DOHH2 (cell line): ENCODE measurements around the gene SLC25A13.

Experiments
- EZH2phosphoT487 ChIP-seq: fragments of 200-600 bp; sonication (generic); IDR thresholded peaks from 2 replicates; pipeline ENCODE4 v1.6.1; 2017; ENCODE audit warnings: borderline replicate concordance, mild to moderate bottlenecking, antibody characterized with exemption, low read length, moderate library complexity, mixed read lengths
- TF ChIP-seq, protein P1 (sequence below): fragments of 200-600 bp; sonication (generic); IDR thresholded peaks from one replicate; pipeline ENCODE4 v1.5.1; 2014; ENCODE audit warnings: antibody characterized with exemption, mild to moderate bottlenecking, low read depth, low read length; ENCODE audit not compliant: poor library complexity, severe bottlenecking

DNA sequence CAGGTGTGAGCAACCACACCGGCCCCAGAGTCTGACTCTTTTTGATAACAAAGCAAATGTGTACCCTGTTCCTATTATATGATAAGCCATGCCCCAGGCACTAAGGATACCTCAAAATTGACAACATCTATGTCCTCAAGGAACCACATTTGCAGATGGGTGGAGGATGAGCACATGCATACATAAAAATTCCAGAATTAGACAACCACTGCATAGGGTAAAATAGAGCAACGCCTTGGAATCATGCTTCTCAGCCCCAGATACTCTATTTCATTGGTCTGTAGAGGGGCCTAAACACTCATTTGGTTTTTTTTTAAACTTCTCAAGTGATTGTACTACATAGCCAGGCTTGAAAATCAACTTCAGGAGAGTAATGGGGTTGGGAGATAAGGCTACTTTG is 78.7 kb downstream of the SLC25A13 start:
- TF ChIP-seq, protein P1, sequence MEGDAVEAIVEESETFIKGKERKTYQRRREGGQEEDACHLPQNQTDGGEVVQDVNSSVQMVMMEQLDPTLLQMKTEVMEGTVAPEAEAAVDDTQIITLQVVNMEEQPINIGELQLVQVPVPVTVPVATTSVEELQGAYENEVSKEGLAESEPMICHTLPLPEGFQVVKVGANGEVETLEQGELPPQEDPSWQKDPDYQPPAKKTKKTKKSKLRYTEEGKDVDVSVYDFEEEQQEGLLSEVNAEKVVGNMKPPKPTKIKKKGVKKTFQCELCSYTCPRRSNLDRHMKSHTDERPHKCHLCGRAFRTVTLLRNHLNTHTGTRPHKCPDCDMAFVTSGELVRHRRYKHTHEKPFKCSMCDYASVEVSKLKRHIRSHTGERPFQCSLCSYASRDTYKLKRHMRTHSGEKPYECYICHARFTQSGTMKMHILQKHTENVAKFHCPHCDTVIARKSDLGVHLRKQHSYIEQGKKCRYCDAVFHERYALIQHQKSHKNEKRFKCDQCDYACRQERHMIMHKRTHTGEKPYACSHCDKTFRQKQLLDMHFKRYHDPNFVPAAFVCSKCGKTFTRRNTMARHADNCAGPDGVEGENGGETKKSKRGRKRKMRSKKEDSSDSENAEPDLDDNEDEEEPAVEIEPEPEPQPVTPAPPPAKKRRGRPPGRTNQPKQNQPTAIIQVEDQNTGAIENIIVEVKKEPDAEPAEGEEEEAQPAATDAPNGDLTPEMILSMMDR: no peak
- TF ChIP-seq EZH2phosphoT487: no peak
